B cell (primary cell): ENCODE data around the gene CLIP2.

Source experiments
- CTCF ChIP-seq: fragments of 200-600 bp; IDR thresholded peaks from one replicate; pipeline ENCODE4 v1.8.0; 2022; ENCODE audit warnings: antibody characterized with exemption, mild to moderate bottlenecking
- EZH2 ChIP-seq: IDR thresholded peaks from 2 replicates; pipeline ENCODE4 v1.6.1; 2012; ENCODE audit warnings: borderline replicate concordance, low read depth, mild to moderate bottlenecking, moderate library complexity, low read length; ENCODE audit not compliant: insufficient read depth, poor library complexity, severe bottlenecking

GRCh38 chr7:74439541-74439940 lies 150.3 kb downstream of the CLIP2 start:
- no peak for TF ChIP-seq EZH2
- TF ChIP-seq CTCF, result no peak
